GM11168 (cell line): ENCODE results near the gene MSANTD7.

ENCODE experiments used
- in situ Hi-C: fragments of 300-500 bp; cut with MboI; formaldehyde crosslinking; loops from one replicate; pipeline ENCODE4 v1.12.0; 2022; ENCODE audit warnings: low sequenced_read_pairs; ENCODE audit not compliant: unreplicated experiment

The MSANTD7 gene

GRCh38 chr10:14837757-14838581, at the start of gene MSANTD7, which contains the start of the genes CDNF and HSPA14:
TSS of gene MSANTD7 (plus strand) at chr10:14838306. CDS start at chr10:14842285, 3,979 bp downstream.
TSS of gene CDNF (minus strand) at chr10:14838037. CDS start at chr10:14837946, 91 bp downstream.
TSS of gene HSPA14 (plus strand) at chr10:14838306. CDS start at chr10:14838403, 97 bp downstream.
- in situ Hi-C loops = no loop called here

DNA sequence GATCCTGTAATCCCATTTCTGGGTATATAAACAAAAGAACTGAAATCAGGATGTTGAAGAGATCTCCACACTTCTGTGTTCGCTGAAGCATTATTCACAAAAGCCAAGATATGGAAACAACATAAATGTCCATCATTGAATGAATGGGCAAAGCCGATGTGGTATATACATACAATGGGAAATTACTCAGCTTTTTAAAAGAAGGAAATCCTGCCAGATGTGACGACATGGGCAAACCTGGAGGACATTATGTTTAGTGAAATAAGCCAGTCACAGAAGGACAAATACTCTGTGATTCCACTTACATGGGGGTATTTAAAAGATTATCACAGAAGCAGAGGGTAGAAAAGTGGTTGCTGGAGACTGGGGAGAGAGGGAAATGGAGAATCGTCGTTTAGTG, 39.5 kb upstream of the MSANTD7 start:
- in situ Hi-C loops = no loop called here

DNA sequence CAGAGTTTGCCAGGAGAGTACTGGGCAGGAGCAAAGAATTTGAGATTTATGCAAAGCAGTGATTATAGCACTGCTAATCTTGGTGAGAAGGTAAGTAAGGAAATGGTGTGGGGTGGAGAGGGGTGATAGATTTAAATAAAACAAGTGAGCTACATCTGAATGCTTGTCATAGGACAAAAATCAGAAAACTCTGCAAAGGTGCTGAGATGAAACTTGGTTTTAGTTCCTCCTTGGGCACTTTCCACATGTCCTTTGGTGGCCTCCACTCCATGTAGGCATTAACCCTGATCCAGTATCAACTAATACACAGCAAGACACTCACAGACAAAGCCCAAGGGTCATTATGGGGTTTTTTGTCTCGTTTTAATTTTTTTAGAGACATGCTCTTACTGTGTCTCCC, 37.7 kb upstream of the MSANTD7 start:
- in situ Hi-C loops = no loop called here

DNA sequence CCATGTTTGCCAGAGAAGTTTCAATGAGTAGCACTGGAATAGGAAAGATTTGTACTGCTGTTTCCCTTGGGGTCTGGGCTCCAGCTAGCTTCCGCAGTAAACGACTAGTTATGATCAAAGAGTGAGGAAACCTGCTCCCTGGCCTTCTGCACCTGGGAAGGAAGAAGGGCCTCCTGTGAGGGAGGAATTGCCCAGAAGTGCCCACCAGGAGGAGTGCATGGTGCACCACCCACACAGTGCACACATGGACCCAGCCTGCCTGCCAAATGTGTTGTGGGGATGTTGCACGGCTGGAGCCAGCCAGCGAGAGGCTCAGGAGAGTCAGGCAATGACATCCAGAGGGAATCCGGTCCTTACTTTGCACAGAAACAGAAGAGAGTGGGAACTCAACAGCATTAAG, 36.4 kb upstream of the MSANTD7 start:
- in situ Hi-C loops = no loop called here

GRCh38 chr10:14803827-14804226, 34.3 kb upstream of the MSANTD7 start:
- in situ Hi-C loops = no loop called here

DNA sequence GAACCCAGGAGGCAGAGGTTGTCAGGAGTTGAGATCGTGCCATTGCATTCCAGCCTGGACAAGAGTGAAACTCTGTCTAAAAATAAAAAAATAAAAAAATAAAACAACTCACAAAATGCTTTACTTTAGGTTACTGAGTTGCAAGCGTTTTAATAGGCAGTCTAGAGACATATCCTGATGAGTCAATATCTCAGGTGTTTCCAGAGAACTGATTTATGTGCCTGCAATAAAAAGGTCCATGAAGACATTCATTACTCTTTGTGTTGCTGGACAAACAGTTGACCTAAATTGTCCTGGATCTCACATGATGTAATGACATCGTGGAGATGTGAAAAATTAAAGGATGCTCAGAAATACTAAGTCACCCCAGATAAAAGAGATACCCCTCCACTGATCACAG, 31.8 kb upstream of the MSANTD7 start:
- in situ Hi-C loops = no loop called here

GRCh38 chr10:14810969-14811953, 26.8 kb upstream of the MSANTD7 start:
- in situ Hi-C loops = no loop called here

DNA sequence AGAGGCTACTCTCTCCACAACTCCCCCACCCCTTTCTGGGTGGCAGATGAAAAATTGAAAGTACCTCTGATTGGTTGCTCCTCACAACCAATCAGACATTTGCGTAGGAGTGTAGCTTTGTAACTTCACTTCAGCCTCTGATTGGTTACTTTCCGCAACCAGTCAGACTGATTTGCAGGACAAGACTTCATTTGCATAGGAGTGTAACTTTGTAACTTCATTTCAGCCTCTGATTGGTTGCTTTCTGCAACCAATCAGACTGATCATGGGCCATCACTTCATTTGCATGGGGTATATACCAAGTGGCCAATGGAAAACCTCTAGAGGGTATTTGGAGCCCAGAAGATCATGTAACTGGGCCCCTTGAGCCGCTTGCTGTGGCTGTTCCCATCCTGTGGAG, 25.8 kb upstream of the MSANTD7 start:
- in situ Hi-C loops = no loop called here

DNA sequence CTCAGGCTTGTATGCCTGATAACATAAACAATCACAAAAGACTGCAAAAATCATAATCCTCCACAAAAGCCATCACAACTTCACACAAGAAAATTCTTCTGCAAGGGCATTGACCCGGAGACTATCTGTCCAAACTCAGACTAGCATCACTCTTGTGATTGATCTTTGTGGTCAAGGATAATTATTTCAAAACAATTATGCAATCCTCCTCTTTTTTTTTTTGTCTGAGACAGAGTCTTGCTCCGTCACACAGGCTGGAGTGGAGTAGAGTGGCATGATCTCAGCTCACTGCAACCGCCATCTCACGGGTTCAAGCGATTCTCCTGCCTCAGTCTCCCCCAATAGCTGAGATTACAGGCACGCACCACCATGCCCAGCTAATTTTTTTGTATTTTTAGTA, 22.4 kb upstream of the MSANTD7 start:
- in situ Hi-C loops = loop anchor here (5.0 kb wide), 1 partner anchor 158 kb away; no protein-coding TSS in a partner anchor

DNA sequence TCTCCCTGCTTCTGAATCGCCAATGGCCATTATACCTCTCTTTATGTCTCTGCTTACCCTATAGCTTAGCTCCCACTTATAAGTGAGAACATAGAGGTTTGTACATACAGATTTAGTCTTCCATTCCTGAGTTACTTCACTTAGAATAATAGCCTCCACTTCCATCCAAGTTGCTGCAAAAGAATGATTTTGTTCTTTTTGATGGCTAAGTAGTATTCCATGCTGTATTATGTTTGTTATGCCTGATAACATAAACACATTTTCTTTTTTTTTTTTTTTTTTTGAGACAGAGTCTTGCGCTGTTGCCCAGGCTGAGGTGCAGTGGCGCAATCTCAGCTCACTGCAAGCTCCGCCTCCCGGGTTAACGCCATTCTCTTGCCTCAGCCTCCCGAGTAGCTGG, 21.4 kb upstream of the MSANTD7 start:
- in situ Hi-C loops = loop anchor here (5.0 kb wide), 1 partner anchor 159 kb away; no protein-coding TSS in a partner anchor

GRCh38 chr10:14820010-14820774, 17.9 kb upstream of the MSANTD7 start:
- in situ Hi-C loops = no loop called here

DNA sequence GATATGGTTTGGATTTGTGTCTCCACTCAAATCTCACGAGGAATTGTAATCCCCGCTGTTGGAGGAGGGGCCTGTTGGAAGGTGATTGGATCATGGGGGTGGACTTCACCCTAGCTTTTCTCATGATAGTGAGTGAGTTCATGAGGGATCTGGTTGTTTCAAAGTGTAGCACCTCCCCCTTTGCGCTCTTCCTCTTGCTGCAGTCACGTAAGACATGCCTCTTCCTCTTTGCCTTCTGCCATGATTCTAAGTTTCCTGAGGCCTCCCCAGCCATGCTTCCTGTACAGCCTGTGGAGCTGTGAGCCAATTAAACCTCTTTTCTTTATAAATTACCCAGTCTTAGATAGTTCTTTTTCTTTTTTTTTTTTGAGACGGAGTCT, 17.3 kb upstream of the MSANTD7 start:
- in situ Hi-C loops = no loop called here

GRCh38 chr10:14821635-14822375, 16.3 kb upstream of the MSANTD7 start:
- in situ Hi-C loops = no loop called here

DNA sequence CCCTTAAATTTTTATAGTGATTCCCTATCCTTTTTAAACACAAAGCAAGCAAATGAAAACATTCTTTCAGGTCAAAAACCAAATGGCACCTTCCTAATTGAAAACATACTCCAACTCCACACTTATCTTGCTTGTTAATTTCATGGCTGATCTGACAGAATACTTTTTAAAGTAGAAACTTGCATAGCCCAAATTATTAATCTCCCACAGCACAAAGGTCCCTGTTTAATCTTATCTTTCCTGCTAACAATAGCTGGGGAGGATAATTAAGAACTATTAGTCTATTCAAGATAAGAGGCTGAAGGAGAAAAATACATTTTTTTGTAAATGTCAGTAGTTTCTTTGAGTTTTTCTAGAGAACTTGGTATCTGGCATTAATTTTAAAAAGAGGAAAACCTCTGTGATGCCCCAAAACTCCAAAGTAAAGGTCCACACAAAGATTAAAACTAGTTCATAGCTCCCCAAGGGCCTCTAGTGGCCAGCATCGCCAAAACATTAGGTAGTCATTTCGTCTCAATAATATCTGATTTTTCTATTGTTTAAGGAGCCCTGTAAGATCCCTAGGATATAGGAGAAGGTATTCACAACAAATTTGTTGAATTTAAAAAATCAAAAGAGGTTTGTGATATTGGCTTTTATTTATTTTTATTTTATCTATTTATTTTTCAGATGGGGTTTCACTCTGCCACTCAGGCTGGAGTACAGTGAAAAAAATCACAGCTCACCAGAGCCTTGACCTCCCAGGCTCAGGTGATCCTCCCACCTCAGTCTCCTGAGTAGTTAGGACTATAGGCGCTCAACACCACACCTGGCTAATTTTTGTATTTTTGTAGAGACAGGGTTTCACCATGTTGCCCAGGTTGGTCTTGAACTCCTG, 15.0 kb upstream of the MSANTD7 start:
- in situ Hi-C loops = no loop called here

- in situ Hi-C loops = no loop called here
Observed at GRCh38 chr10:14823966-14824365, 14.1 kb upstream of the MSANTD7 start.

- in situ Hi-C loops = no loop called here
Observed at GRCh38 chr10:14826076-14826829, 11.9 kb upstream of the MSANTD7 start.

DNA sequence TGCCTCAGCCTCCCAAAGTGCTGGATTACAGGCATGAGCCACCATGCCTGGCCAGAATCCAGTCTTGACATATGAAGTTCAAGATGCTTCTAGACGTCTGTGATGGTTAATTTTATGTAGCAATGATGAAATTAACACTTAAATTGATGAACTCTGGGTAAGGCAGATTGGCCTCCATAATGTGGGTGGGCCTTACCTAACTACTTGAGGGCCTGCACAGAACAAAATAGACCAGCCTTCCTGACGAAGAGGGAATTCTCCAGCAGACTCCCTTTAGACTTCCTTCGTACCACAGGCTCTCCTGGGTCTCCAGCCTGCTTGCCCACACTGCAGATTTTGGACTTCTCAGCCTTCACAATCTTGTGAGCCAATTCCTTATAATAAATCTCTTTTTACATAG, 5.0 kb upstream of the MSANTD7 start:
- in situ Hi-C loops = no loop called here

DNA sequence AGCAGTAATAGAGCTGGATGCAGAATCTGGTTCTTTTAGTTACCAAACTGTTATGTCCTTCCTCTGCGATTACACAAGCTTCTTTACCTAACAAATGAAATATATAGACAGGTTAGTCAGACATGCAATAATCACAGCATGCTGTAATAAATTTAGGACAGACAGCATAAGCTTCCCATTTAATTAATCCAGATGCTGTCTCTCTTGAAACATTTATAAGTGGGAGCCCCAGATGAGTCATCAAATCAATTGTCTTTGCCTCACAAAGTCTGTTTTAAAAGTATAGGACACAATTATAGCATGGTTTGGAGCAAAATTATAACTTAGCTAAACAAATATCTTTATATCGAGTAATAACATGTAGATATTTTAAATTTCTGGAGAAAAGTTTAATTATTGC, 1.9 kb upstream of the MSANTD7 start:
- in situ Hi-C loops = no loop called here
